ENCODE data around the gene ABCA4. TPM values are rescaled to one million over a fixed set of nuclear protein-coding genes. Genes with fewer than 3 reads are reported as not detected.

Gene ABCA4
- total and polyA plus RNA-seq, 2 donors (not counting 3 experiments of a cell fraction or from before 2014, with no cell fraction given) = 2.3 to 4.9 TPM

GRCh38 chr1:94017155-94017829, 103.7 kb downstream of the ABCA4 start:
- DNase-seq (ENCODE audit: low read depth, low spot score) (no peak), FAIRE-seq (peak; percentile 8)
- dilution Hi-C loops (cut with MboI; ENCODE audit: extremely low pct_ligation_motif_present, low sequenced_read_pairs) (loop anchor here (25.0 kb wide), 1 partner anchor 345 kb away; no protein-coding TSS in a partner anchor), intact Hi-C loops (cut with micrococcal nuclease) (no loop called here)
- Histone ChIP-seq H3K9ac (replicated peaks; ENCODE audit: extremely low read depth, insufficient read depth, low read length) (no peak overlapping the region), H3K79me2 (ENCODE audit: control insufficient read depth, insufficient read depth, low read length) (no peaks in the 10 kb centered on the region), H2AFZ (ENCODE audit: low read depth, low read length) (no peak overlapping the region), H3K27ac (ENCODE audit: insufficient read depth, low read depth, low read length) (no peak overlapping the region), H3K4me3 (replicated peaks in 1 of 3; ENCODE audit: insufficient read depth in 1 of 3, low read depth in 1 of 3, low read length in 3 of 3) (no peak overlapping the region), H3K9me3 (replicated peaks; ENCODE audit: control insufficient read depth, insufficient read depth, low read length) (no peaks in the 10 kb centered on the region), H3K4me1 (ENCODE audit: control insufficient read depth, extremely low read depth, insufficient read depth, low read length) (peaks cover 22% of the 10 kb centered on the region), H4K20me1 (replicated peaks; ENCODE audit: control insufficient read depth, extremely low read depth, insufficient read depth, low read length) (no peaks in the 10 kb centered on the region), H3K9me1 (replicated peaks; ENCODE audit: control insufficient read depth, extremely low read depth, insufficient read depth, low read length) (no peaks in the 10 kb centered on the region), H3K4me2 (ENCODE audit: insufficient read depth, low read length) (no peak overlapping the region), H3K36me3 (ENCODE audit: control insufficient read depth in 2 of 2, extremely low read depth in 1 of 2, insufficient read depth in 2 of 2, low read length in 2 of 2) (no peaks in the 10 kb centered on the region), H3K27me3 (ENCODE audit: control insufficient read depth in 2 of 2, insufficient read depth in 2 of 2, low read length in 2 of 2) (peaks cover 0 to 3% of the 10 kb centered on the region in 2 experiments)
- POLR2A ChIA-PET = no interaction called here
- CTCF ChIA-PET = interaction anchor here (2.4 kb wide), 1 partner anchor 319 kb away, joined by 8 read pairs; no protein-coding TSS in a partner anchor
- no TSS peak for BruUV-seq (replicated peaks)
- TF ChIP-seq POLR2AphosphoS5 (IDR thresholded peaks at IDR 0.05; ENCODE audit: insufficient read depth, low read depth, low read length) (no peak), MYC (IDR thresholded peaks at IDR 0.05; ENCODE audit: low read depth, low read length) (no peak), CTCF (IDR thresholded peaks at IDR 0.05; ENCODE audit: extremely low read depth in 1 of 2, insufficient read depth in 1 of 2, low read depth in 1 of 2, low read length in 2 of 2) (no peak), FOS (IDR thresholded peaks at IDR 0.05; ENCODE audit: borderline replicate concordance, insufficient read depth, low read length) (no peak), JUN (IDR thresholded peaks at IDR 0.05; ENCODE audit: borderline replicate concordance, insufficient read depth, insufficient read length, low read depth) (no peak), MAX (IDR thresholded peaks at IDR 0.05; ENCODE audit: insufficient read depth, insufficient read length) (no peak), POLR2A (IDR thresholded peaks at IDR 0.05; ENCODE audit: low read depth, low read length) (no peak), GATA2 (IDR thresholded peaks at IDR 0.05; ENCODE audit: insufficient read depth, insufficient read length, low read depth, low read length) (no peak), EZH2 (IDR thresholded peaks at IDR 0.05; ENCODE audit: borderline replicate concordance, low read depth, low read length, severe bottlenecking) (no peak)

Measured in endothelial cell of umbilical vein (primary cell).